H1 (cell line): ENCODE results near the gene EGR2.

Experiments
- ASH2L ChIP-seq: fragments of 200-600, 300-600 bp; sonication (generic); IDR thresholded peaks from one replicate; pipeline ENCODE4 v1.7.1; 2017; ENCODE audit warnings: low read length
- CEBPB ChIP-seq: IDR thresholded peaks from 2 replicates; pipeline ENCODE4 v1.6.1; 2012; ENCODE audit warnings: low read depth, low read length
- CREB1 ChIP-seq: IDR thresholded peaks from 2 replicates; pipeline ENCODE4 v1.6.1; 2012; ENCODE audit warnings: inconsistent platforms
- EZH2 ChIP-seq: fragments of 200-600 bp; sonication (generic); IDR thresholded peaks from 2 replicates; pipeline ENCODE4 v1.7.1; 2012; ENCODE audit warnings: low read depth, mild to moderate bottlenecking, moderate library complexity, low read length, inconsistent platforms; ENCODE audit not compliant: severe bottlenecking
- GABPA ChIP-seq: IDR thresholded peaks from 2 replicates; pipeline ENCODE4 v1.6.1; 2011; ENCODE audit warnings: mild to moderate bottlenecking, low read length, moderate library complexity, borderline replicate concordance; ENCODE audit not compliant: insufficient read depth
- GTF2F1 ChIP-seq: IDR thresholded peaks from 2 replicates; pipeline ENCODE4 v1.6.1; 2012; ENCODE audit warnings: low read depth, low read length, improper control_type of control experiment, borderline replicate concordance
- MAFK ChIP-seq: IDR thresholded peaks from 2 replicates; pipeline ENCODE4 v1.6.1; 2012; ENCODE audit warnings: low read depth, mild to moderate bottlenecking, improper control_type of control experiment, low read length
- POLR2A ChIP-seq, 2 experiments: IDR thresholded peaks; 1 replicate in 1 of 2; 2 replicates in 1 of 2; pipeline ENCODE4 v1.6.1; 2011; ENCODE audit warnings: low read depth in 2 of 2, low read length in 2 of 2, mild to moderate bottlenecking in 2 of 2; ENCODE audit errors: control extremely low read depth in 1 of 2
- POLR2AphosphoS5 ChIP-seq: IDR thresholded peaks from 2 replicates; pipeline ENCODE4 v1.6.1; 2011; ENCODE audit warnings: low read depth, low read length
- RAD21 ChIP-seq, 2 experiments: IDR thresholded peaks in 1 of 2; conservative IDR thresholded peaks in 1 of 2; 2 replicates each; pipeline ENCODE4 v1.6.1; 2011; ENCODE audit warnings: low read depth in 2 of 2, low read length in 2 of 2, improper control_type of control experiment in 1 of 2, inconsistent platforms in 1 of 2, mild to moderate bottlenecking in 1 of 2, moderate library complexity in 1 of 2
- RFX5 ChIP-seq: IDR thresholded peaks from 2 replicates; pipeline ENCODE4 v1.6.1; 2011; ENCODE audit warnings: low read depth, low read length, improper control_type of control experiment, borderline replicate concordance
- YY1 ChIP-seq: IDR thresholded peaks from 2 replicates; pipeline ENCODE4 v1.6.1; 2011; ENCODE audit warnings: low read depth, mild to moderate bottlenecking, low read length
- ZNF274 ChIP-seq: IDR thresholded peaks from 2 replicates; pipeline ENCODE4 v1.7.0; 2012; ENCODE audit warnings: low read length, borderline replicate concordance; ENCODE audit errors: extremely low read depth
- TF ChIP-seq, protein P1 (sequence below), 3 experiments: IDR thresholded peaks; 1 replicate in 2 of 3; 2 replicates in 1 of 3; pipeline versions ENCODE4 v1.5.1 to v1.6.1; 2011; ENCODE audit warnings: low read length in 3 of 3, mild to moderate bottlenecking in 3 of 3, inconsistent platforms in 2 of 3, low read depth in 1 of 3, moderate library complexity in 1 of 3; ENCODE audit not compliant: insufficient read depth in 1 of 3; ENCODE audit errors: control extremely low read depth in 1 of 3

DNA sequence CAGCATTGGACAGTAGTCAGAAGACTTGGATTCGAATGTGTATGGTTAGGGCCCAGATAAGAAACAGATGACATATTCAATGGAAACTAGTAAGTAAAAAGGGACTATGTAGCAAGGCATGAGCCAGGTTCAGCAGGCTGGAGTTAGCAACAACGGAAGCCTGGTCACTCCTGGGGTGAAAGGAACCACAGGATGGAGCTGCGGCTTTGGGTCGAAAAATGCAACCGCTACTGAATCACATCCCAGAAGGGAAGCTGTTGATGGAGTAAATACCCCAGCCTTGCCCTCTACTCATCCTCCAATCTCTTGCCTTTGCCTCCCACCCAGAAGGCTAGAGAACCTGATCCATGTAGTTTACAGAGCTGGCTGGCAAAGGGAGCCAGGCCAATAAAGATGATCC is 37.5 kb upstream of the EGR2 start:
- TF ChIP-seq, protein P1, sequence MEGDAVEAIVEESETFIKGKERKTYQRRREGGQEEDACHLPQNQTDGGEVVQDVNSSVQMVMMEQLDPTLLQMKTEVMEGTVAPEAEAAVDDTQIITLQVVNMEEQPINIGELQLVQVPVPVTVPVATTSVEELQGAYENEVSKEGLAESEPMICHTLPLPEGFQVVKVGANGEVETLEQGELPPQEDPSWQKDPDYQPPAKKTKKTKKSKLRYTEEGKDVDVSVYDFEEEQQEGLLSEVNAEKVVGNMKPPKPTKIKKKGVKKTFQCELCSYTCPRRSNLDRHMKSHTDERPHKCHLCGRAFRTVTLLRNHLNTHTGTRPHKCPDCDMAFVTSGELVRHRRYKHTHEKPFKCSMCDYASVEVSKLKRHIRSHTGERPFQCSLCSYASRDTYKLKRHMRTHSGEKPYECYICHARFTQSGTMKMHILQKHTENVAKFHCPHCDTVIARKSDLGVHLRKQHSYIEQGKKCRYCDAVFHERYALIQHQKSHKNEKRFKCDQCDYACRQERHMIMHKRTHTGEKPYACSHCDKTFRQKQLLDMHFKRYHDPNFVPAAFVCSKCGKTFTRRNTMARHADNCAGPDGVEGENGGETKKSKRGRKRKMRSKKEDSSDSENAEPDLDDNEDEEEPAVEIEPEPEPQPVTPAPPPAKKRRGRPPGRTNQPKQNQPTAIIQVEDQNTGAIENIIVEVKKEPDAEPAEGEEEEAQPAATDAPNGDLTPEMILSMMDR (IDR thresholded peaks at IDR 0.05; ENCODE audit: control extremely low read depth in 1 of 3, insufficient read depth in 1 of 3, low read depth in 1 of 3, low read length in 3 of 3), result no peak
- TF ChIP-seq ASH2L, result no peak
- TF ChIP-seq POLR2A (IDR thresholded peaks at IDR 0.05; ENCODE audit: control extremely low read depth in 1 of 2, low read depth in 2 of 2, low read length in 2 of 2), result no peak
- no peak for TF ChIP-seq GABPA
- TF ChIP-seq RAD21 (IDR thresholded peaks at IDR 0.05 in 1 of 2, conservative IDR thresholded peaks at IDR 0.05 in 1 of 2; ENCODE audit: low read depth in 2 of 2, low read length in 2 of 2), result peak in 1 of 2 experiments; percentile 13; a peak in 1 of 4 replicates
- no peak for TF ChIP-seq GTF2F1
- no peak for TF ChIP-seq RFX5
- TF ChIP-seq EZH2, result no peak
- TF ChIP-seq CREB1, result no peak
- no peak for TF ChIP-seq POLR2AphosphoS5
- TF ChIP-seq YY1, result no peak
- TF ChIP-seq ZNF274, result no peak
- no peak for TF ChIP-seq CEBPB
- no peak for TF ChIP-seq MAFK
